Hepatocyte (in vitro differentiated cells): ENCODE measurements around the gene LRRC63.

Experiments
- EZH2 ChIP-seq: fragments of 200-600 bp; sonication (generic); IDR thresholded peaks from 2 replicates; pipeline ENCODE4 v1.6.1; 2016; ENCODE audit warnings: antibody characterized with exemption, mild to moderate bottlenecking, borderline replicate concordance
- EZH2phosphoT487 ChIP-seq: fragments of 200-600 bp; sonication (generic); IDR thresholded peaks from one replicate; pipeline ENCODE4 v1.6.1; 2018; ENCODE audit warnings: antibody characterized with exemption, mild to moderate bottlenecking, low read depth, moderate library complexity; ENCODE audit not compliant: unreplicated experiment, severe bottlenecking
- TF ChIP-seq, protein P1 (sequence below): fragments of 200-600 bp; sonication (generic); IDR thresholded peaks from 2 replicates; pipeline ENCODE4 v1.5.1; 2016; ENCODE audit warnings: antibody characterized with exemption, mild to moderate bottlenecking; ENCODE audit not compliant: poor library complexity

DNA sequence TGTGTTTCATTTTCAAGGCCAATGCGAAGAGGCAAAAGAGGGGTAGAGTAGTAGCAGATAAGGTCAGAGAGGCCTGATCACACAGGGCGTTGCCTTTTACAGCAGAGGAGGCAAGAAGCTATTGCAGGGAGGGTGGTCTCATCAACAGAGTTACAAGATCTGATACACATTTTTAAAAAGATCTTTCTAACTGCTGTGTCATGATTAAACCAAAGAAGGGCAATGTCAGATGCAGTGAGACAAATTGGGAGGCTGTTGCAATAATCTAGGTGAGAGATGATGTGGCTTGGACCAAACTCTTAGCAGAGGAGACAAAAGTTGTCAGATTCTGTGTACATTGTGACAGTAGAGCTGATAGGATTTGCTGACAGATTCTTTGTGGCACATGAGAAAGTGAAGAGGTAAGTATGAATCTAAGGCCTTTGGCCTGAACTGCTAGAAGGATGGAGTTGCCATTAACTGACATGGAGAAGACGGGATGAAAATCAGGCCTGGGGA lies 13.0 kb upstream of the LRRC63 start:
- TF ChIP-seq, protein P1, sequence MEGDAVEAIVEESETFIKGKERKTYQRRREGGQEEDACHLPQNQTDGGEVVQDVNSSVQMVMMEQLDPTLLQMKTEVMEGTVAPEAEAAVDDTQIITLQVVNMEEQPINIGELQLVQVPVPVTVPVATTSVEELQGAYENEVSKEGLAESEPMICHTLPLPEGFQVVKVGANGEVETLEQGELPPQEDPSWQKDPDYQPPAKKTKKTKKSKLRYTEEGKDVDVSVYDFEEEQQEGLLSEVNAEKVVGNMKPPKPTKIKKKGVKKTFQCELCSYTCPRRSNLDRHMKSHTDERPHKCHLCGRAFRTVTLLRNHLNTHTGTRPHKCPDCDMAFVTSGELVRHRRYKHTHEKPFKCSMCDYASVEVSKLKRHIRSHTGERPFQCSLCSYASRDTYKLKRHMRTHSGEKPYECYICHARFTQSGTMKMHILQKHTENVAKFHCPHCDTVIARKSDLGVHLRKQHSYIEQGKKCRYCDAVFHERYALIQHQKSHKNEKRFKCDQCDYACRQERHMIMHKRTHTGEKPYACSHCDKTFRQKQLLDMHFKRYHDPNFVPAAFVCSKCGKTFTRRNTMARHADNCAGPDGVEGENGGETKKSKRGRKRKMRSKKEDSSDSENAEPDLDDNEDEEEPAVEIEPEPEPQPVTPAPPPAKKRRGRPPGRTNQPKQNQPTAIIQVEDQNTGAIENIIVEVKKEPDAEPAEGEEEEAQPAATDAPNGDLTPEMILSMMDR: no peak
- TF ChIP-seq EZH2 (no peak), EZH2phosphoT487 (no peak)
